C4-2B (cell line): ENCODE data around the gene INPP5D.
"Not testable (repeated sequence)": the region's sequence is repeated elsewhere in the genome, so short reads cannot be mapped to it uniquely, and the experiment has no call there.

ENCODE experiments used
- H3K27ac ChIP-seq: fragments of 450-650 bp; 2 replicates; pipeline ENCODE4 v1.5.1; 2017
- ZFX ChIP-seq: fragments of 450-650 bp; IDR thresholded peaks from 2 replicates; pipeline ENCODE4 v1.6.1; 2017
- TF ChIP-seq, protein P1 (sequence below): fragments of 450-650 bp; conservative IDR thresholded peaks from 2 replicates; pipeline ENCODE4 v1.5.1; 2017; ENCODE audit warnings: mild to moderate bottlenecking

INPP5D gene

DNA sequence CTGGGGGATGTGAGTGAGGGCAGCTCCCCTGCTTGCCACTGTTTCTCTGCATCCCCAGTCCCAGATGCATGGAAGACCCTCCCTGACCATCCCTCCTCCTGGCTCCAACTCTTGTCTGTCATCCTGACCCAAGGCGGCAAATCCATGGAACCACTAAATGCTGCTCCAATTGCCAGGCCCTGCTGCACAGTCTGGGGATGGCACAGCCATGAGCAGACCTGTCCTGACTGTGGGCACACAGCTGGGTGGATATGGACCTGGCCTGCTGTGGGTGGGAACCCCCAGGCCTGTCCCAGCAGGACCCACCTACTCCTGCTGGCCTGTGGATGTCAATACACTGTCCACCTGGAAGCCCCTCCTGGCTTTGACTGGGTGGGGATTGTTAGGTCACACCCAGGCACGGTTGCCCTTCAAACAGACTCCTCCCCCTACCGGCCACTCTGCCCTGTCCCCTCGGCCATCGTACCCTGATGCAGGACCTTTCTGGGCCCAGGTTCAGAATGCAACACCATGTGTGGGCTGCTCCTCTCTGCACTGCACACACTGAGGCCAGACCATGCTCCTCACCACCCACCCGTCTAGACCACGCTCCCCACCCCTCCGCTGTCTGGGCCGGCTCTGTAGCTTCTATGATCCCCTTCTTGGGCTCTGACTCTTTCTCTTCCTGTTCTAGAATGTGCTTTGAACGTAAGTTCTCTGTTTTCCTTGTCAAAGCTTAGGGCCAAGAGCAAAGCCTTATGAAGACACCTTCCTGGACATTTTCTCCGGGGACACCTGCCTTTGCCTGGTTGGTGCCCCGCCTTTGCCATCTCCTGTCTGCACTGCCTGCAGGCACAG lies 57.9 kb downstream of the INPP5D start:
- no peak for TF ChIP-seq ZFX
- TF ChIP-seq, protein P1, sequence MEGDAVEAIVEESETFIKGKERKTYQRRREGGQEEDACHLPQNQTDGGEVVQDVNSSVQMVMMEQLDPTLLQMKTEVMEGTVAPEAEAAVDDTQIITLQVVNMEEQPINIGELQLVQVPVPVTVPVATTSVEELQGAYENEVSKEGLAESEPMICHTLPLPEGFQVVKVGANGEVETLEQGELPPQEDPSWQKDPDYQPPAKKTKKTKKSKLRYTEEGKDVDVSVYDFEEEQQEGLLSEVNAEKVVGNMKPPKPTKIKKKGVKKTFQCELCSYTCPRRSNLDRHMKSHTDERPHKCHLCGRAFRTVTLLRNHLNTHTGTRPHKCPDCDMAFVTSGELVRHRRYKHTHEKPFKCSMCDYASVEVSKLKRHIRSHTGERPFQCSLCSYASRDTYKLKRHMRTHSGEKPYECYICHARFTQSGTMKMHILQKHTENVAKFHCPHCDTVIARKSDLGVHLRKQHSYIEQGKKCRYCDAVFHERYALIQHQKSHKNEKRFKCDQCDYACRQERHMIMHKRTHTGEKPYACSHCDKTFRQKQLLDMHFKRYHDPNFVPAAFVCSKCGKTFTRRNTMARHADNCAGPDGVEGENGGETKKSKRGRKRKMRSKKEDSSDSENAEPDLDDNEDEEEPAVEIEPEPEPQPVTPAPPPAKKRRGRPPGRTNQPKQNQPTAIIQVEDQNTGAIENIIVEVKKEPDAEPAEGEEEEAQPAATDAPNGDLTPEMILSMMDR = no peak
- no peak overlapping the region for H3K27ac ChIP-seq

DNA sequence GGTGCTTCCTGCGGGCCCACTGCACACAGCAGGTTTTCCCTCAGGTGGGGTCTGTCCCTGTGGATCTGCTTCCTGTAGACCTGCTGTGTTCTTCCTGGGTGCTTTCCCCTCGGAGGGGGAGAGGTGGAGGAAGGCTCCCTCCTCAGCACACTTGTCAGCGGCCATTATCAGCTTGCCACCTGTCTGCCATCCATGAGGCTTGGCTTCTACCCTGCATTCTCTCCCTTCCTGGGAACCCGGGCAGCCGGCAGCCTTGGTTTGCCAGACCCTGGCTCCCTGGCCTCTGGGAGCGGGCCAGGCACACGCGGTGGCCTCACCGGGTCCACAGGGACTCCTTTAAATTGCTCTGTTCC lies 58.5 kb downstream of the INPP5D start:
- TF ChIP-seq, protein P1 = no peak
- TF ChIP-seq ZFX = no peak
- no peak overlapping the region for H3K27ac ChIP-seq

DNA sequence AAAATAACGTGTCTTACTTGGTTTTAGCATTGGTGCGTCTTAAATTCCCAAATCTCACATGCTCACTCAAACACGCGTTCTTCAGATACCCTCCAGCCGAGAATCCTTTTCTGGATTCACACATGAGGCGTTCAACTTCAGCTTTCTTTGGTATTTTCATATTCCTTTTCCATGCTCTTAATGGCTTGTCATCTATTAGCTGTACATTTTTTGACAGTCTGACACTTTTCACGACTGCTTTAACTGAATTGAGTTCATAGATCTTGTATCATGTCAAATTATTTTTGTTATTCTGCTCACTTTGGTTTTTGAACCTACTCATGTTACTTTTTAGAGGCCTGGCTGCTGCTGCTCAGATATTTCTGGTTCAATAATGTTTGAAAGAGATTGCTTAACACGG lies 59.0 kb downstream of the INPP5D start:
- TF ChIP-seq, protein P1 = no peak
- TF ChIP-seq ZFX = no peak
- H3K27ac ChIP-seq = no peak overlapping the region

DNA sequence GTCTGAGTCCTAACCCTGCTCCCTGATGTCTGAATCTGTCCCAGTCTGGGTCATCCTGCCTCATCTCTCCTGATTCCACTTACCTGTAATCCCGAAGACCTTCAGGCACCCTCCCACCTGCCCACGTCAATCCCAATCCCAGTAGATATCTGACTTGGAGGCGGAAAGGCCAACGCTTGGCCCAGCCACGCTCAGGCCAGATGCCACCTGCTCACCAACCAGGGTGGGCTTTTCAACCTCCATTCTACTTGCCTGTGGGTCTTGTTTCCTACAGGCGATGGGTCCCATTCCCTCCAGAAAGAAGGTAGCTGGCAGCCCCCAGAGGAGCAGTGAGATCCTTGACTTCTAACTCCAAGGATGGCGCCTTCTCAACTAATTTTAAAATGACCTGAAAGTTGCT lies 59.7 kb downstream of the INPP5D start:
- no peak for TF ChIP-seq ZFX
- TF ChIP-seq, protein P1 = no peak
- no peak overlapping the region for H3K27ac ChIP-seq

DNA sequence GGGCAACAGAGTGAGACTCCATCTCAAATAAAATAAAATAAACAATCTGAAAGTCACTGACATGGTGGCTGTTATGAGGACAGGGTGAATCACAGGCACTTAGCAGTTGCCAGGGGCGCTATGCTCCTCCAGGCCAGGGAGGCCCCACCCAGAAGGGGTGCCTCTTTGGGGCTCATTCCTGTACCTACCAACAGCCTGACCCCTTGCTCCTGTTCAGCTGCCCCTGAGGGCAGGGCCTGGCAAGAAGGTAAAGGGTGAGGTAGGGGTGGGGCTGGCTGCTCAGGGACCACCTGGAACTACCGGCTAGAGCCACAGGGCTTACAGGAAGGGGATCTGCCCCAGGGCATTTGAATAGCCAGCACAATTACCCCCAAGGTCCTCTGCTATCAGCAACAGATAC lies 60.3 kb downstream of the INPP5D start:
- TF ChIP-seq, protein P1 = no peak
- no peak for TF ChIP-seq ZFX
- no peak overlapping the region for H3K27ac ChIP-seq

DNA sequence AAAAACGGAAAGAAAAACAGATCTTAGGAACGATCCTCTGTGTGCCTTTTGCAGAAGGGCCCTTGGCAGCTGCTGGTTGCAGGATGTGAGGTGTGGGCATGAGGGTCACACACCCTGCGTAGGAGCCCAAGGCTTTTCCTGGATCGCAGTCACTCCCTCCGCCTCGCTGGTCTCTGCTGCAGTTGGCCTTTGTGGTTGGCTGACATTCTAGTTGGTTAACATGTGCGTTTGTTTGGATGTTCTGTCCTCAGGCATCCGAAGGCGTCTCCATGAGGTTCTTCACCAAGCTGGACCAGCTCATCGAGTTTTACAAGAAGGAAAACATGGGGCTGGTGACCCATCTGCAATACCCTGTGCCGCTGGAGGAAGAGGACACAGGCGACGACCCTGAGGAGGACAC lies 61.7 kb downstream of the INPP5D start:
- TF ChIP-seq, protein P1 = no peak
- no peak for TF ChIP-seq ZFX

DNA sequence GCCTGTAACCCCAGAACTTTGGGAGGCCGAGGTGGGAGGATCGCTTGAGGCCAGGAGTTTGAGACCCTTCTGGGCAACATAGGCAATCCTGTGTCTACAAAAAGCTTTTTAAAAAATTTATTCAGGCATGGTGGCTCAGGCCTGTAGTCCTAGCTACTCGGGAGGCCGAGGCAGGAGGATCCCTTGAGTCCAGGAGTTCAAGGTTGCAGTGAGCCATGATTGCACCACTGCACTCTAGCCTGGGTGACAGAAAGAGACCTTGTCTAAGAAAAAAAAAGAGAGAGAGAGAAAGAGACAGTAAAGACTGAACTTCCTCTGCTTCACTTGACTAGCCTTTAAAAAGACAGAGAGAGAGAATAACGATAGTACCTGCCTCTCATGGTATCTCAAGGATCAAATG lies 62.4 kb downstream of the INPP5D start:
- TF ChIP-seq, protein P1 = no peak
- TF ChIP-seq ZFX = no peak
- H3K27ac ChIP-seq = no peak overlapping the region

More for the DNA sequence above, 61.7 kb downstream of the INPP5D start:
- no peak overlapping the region for H3K27ac ChIP-seq

DNA sequence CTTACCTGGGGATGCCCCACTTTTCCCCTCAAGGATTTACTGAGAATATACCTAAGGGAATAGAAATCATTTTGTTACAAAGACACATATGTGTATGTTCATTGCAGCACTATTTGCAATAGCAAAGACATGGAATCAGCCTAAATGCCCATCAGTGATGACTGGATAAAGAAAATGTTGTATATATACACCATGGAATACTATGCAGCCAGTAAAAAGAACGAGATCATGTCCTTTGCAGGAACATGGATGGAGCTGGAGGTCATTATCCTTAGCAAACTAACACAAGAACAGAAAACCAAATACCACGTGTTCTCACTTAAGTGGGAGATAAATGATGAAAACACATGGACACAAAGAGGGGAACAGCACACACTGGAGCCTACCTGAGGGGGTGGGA lies 63.4 kb downstream of the INPP5D start:
- H3K27ac ChIP-seq = not testable (repeated sequence)
